MCF 10A (cell line): ENCODE results near the gene ANKRD12. TPM values are rescaled to one million over a fixed set of nuclear protein-coding genes. Genes with fewer than 3 reads are reported as not detected.

Experiments
- BruUV-seq: library from RNA; stranded (reverse); fragments of 400-500 nt; replicated peaks from 2 replicates; lab custom pipeline; 2021; lab: Mats Ljungman, UMichigan
- CTCF ChIA-PET: fragments of 300-600 bp; sonication (Branson Sonifier 250); formaldehyde crosslinking; extraction: SDS; loops from one replicate; lab custom pipeline; 2021; ENCODE audit warnings: antibody characterized with exemption, inconsistent platforms; lab: Yijun Ruan, JAX
- POLR2A ChIA-PET: fragments of 300-600, 350-650 bp; sonication (Branson Sonifier 250); formaldehyde crosslinking; extraction: SDS; loops from one replicate; lab custom pipeline; 2020; ENCODE audit warnings: antibody characterized with exemption, inconsistent platforms; lab: Yijun Ruan, JAX
- DNase-seq: peaks from one replicate; pipeline ENCODE4 v3.0.0-alpha.2; 2018; ENCODE audit not compliant: unreplicated experiment
- H3K27ac Mint-ChIP-seq: one replicate; pipeline ENCODE4 v1.8.0; 2022; ENCODE audit warnings: mild to moderate bottlenecking, low read depth, mixed read lengths; ENCODE audit not compliant: unreplicated experiment
- H3K27me3 Mint-ChIP-seq: one replicate; pipeline ENCODE4 v1.8.0; 2022; ENCODE audit warnings: mixed read lengths; ENCODE audit not compliant: insufficient read depth, unreplicated experiment
- H3K36me3 Mint-ChIP-seq: one replicate; pipeline ENCODE4 v1.8.0; 2022; ENCODE audit warnings: mild to moderate bottlenecking, moderate library complexity, mixed read lengths; ENCODE audit not compliant: insufficient read depth, unreplicated experiment
- H3K4me1 Mint-ChIP-seq: one replicate; pipeline ENCODE4 v1.8.0; 2022; ENCODE audit warnings: mixed read lengths; ENCODE audit not compliant: insufficient read depth, unreplicated experiment
- H3K4me3 Mint-ChIP-seq: one replicate; pipeline ENCODE4 v1.8.0; 2022; ENCODE audit warnings: mild to moderate bottlenecking, moderate library complexity, mixed read lengths; ENCODE audit not compliant: unreplicated experiment
- H3K9me3 Mint-ChIP-seq: one replicate; pipeline ENCODE4 v1.8.0; 2022; ENCODE audit warnings: mixed read lengths; ENCODE audit not compliant: unreplicated experiment
- CTCF ChIP-seq: fragments of 200-600 bp; IDR thresholded peaks from one replicate; pipeline ENCODE4 v1.8.0; 2022; ENCODE audit warnings: antibody characterized with exemption, mild to moderate bottlenecking; ENCODE audit not compliant: unreplicated experiment
- intact Hi-C: fragments of 100-400 bp; cut with micrococcal nuclease; formaldehyde crosslinking; loops from 2 replicates; pipeline ENCODE4 v1.14.1; 2022
- total RNA-seq: library from RNA; stranded (reverse); gene quantifications from 2 replicates; pipeline ENCODE4 v1.2.3, GENCODE V29; 2022

ANKRD12 gene
- total RNA-seq, 1 experiment from 2014 or later, result 25.3 TPM

DNA sequence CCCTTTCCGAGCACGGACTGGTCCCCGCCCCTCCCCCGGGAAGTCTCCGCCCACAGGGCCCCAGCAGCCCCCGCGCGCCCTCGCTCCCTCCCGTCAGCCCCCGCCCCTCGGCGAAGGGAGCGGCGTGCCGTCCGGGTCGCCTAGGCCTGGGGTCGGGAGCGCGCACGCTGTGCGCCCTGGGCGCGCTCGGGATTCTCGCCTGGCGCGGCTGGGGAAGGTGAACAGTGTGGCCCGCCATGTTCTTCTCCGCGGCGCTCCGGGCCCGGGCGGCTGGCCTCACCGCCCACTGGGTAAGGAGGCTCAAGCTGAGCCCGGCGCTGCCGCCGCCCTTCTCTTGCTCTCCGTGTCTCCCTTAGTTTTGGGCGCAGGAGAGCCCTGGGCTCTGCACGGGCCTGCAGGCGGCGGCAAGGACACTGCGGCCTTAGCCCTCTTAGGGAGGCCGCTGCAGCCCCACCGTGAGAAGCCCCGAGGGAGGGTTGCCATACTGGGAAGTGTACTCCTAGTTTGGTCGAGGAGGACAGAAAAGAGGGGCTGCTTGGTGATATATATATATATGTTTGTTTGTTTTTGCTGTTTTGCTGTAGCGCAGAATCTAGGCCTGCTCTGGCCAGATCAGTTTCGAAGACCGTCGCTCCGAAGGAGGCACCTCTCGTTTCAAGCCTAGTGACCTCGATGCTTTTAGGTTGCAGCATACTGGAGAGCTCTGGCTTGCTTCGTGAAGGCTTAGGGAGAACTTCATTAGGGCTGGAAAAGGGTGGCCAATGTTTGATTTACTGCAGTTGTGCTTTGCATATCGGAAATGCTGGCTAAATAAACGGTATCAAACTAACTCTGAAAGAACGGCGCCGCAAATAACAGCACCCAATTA, 33.8 kb upstream of the ANKRD12 start, which contains the start of gene NDUFV2:
Gene NDUFV2, plus strand, starts transcription at position 192 of the 868 bp plus-strand sequence. Its CDS starts 45 bp downstream, at position 237.
- TSS peak; percentile 41 for BruUV-seq
- peak; percentile 96 for DNase-seq
- peak within 1 kb of the TSS; percentile 80 for H3K4me3 Mint-ChIP-seq
- H3K27ac Mint-ChIP-seq, result peak within 1 kb of the TSS; percentile 86
- intact Hi-C loops, result loop anchor here (1.0 to 2.0 kb wide), 3 partner anchors 14 to 34 kb away; partner anchors contain the start of gene ANKRD12
- CTCF ChIA-PET, result interaction anchor here (0.6 to 2.5 kb wide), 14 partner anchors 9 to 473 kb away, joined by 3 to 10 read pairs (median 4); no protein-coding TSS in a partner anchor
- H3K9me3 Mint-ChIP-seq, result no peaks in the 10 kb centered on the region
- H3K36me3 Mint-ChIP-seq, result peaks cover 8% of the 10 kb centered on the region
- no peak for TF ChIP-seq CTCF
- POLR2A ChIA-PET, result interaction anchor here (0.6 to 8.5 kb wide), 43 partner anchors 8 to 1520 kb away, joined by 3 to 449 read pairs (median 5); partner anchors contain the start of genes ANKRD12 and VAPA
- peaks cover 43% of the 10 kb centered on the region for H3K4me1 Mint-ChIP-seq
- no peaks in the 10 kb centered on the region for H3K27me3 Mint-ChIP-seq

GRCh38 chr18:9103376-9103873, 33.2 kb upstream of the ANKRD12 start:
- Mint-ChIP-seq H3K9me3 (no peaks in the 10 kb centered on the region), H3K4me3 (peak overlapping the region; percentile 80), H3K27ac (peak overlapping the region; percentile 86), H3K4me1 (peaks cover 45% of the 10 kb centered on the region), H3K36me3 (peaks cover 8% of the 10 kb centered on the region), H3K27me3 (no peaks in the 10 kb centered on the region)
- DNase-seq, result peak; percentile 34
- no TSS peak for BruUV-seq
- CTCF ChIA-PET, result interaction anchor here (0.8 to 2.5 kb wide), 9 partner anchors 9 to 44 kb away, joined by 3 to 10 read pairs (median 4); no protein-coding TSS in a partner anchor
- POLR2A ChIA-PET, result interaction anchor here (0.8 to 8.5 kb wide), 20 partner anchors 12 to 810 kb away, joined by 3 to 449 read pairs (median 7); partner anchors contain the start of genes ANKRD12 and VAPA
- no peak for TF ChIP-seq CTCF
- intact Hi-C loops, result loop anchor here (1.0 to 2.0 kb wide), 2 partner anchors 13 to 30 kb away; no protein-coding TSS in a partner anchor

- Mint-ChIP-seq H3K36me3 (peaks cover 8% of the 10 kb centered on the region), H3K9me3 (no peaks in the 10 kb centered on the region), H3K27ac (peak overlapping the region; percentile 86), H3K4me3 (peak overlapping the region; percentile 80), H3K4me1 (peaks cover 50% of the 10 kb centered on the region), H3K27me3 (no peaks in the 10 kb centered on the region)
- TF ChIP-seq CTCF, result no peak
- no peak for DNase-seq
- intact Hi-C loops, result no loop called here
- no TSS peak for BruUV-seq
- ChIA-PET CTCF (interaction anchor here (0.5 to 2.1 kb wide), 8 partner anchors 12 to 1689 kb away, joined by 3 to 10 read pairs (median 4); no protein-coding TSS in a partner anchor), POLR2A (interaction anchor here (0.6 to 8.5 kb wide), 23 partner anchors 11 to 809 kb away, joined by 3 to 449 read pairs (median 7); partner anchors contain the start of genes ANKRD12 and VAPA)
Measured at GRCh38 chr18:9104244-9104901, 32.2 kb upstream of the ANKRD12 start.
